Measurements from ENCODE around the gene PLCB1.

The PLCB1 gene

DNA sequence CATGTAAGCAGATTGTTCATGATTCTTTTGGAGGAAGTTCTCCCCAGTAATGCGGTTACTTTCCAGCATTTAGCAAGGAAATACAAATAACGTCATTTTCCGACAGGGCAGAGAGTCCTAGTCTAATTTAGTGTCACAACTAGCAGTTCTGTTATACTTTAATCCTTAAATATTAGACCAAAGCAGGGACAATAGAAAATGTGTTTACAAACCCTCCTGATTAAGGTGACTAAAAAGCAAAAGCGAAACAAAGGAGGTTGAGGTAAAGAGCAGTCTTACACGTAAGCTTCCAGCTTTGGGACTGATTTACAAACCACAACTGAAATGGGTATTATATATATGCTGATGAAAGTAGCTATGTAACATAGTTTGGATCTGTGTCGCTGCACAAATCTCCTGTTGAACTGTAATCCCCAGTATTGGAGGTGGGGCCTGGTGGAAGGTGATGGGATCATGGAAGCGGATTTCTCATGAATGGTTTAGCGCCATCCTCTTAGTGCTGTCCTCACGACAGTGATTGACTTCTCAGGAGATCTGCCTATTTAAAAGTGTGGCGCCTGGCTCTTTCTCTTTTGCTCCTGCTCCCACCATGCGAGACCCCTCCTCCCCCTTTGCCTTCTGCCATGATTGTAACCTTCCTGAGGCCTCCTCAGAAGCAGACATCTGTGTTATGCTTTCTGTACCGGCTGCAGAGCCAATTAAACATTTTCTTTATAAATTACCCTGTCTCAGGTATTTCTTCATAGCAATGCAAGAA is 81.9 kb downstream of the PLCB1 start:
- no peak for DNase-seq

DNA sequence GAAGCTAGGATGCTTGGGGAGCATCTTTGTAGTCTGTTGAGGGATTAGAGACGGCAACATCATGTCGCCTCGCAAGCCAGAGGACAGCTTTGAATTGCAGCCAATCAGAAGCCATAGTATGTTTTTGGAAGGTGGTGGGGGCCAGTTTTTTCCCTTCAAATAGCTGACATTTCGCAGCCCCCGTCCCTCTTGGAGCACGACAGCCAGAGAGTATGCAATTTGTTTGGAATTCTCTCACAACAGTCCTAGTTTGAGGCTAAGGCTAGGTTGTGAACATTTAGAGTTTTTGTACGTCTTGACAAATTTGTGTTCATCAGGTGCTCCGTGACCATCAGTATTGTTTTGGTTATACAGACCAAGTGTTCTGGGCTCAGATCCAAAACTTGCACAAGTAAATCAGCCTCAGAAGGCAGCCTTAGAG is 83.3 kb downstream of the PLCB1 start:
- no peak for DNase-seq

DNA sequence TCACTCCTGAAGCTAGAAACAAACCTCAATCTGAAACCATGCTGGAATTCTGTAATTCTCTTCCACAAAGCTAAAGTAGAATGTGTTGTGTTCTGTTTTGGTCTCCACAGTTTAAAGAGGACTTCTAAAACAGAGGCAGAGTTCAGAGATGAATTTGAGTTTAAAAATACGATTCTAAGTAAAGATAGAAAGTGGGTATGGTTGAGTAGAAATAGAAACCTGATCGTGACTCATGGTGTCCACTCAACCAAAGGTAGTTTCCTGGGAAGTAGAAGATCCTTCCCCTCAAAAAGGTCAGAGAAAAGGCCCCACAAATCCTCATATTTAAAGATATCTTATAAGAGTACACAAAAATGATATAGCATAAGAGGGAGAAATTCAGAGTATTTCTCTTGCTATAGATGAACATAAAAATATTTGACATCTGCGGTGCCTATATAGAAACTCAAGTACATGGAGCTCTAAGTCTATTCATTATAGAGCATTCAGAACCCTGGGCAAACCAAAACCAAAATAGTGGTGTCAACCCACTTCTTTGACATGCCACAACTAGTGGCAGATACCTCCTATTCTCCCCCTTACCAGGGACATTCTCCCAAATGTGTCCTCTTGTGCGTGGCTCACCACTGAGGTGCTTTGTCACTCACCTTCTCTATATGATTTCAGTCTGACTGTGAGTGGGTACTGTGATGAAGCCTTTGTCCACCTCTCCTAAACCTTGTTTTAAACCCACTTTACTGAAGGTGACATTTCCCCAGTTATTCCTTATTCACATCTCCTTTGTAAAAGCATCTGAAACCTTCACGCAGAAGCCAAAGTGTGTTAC is 84.5 kb downstream of the PLCB1 start:
- DNase-seq: no peak

DNA sequence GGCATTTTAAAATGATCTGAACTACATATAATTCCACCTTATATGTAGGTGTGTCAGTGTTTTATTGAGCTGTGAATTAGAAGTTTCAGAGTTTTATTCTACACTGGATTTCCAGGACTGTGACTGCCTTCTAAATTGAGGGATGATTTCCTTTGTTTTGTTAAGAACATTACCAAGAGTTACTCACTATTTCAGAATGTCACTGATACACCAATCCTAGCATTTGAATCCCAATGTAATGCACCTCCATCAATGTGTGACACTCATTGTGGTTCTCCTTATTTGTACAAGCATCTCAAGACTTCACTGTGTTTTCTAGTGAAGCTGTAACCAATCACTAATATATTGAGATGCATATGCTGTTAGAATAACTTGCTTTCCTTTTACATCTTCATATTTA is 86.8 kb downstream of the PLCB1 start:
- DNase-seq: no peak

DNA sequence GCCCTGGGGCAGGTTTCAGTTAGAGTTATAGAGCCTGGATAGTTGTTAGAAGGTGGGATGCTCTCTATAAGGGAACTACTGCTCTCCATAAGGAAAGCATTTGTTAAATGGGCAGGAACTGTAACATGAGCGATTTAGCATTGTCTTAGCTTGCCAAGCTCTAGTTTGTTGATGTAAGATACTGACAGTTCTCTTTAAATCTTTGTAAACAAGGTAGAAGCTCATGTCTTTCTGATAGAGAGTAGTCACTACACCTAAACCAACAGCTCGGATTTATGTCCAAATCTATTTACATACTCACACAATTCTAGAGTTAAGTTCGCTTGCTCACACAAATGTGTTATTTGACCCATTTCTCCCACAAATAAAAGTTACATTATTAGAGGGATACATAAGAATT is 87.3 kb downstream of the PLCB1 start:
- DNase-seq: no peak

DNA sequence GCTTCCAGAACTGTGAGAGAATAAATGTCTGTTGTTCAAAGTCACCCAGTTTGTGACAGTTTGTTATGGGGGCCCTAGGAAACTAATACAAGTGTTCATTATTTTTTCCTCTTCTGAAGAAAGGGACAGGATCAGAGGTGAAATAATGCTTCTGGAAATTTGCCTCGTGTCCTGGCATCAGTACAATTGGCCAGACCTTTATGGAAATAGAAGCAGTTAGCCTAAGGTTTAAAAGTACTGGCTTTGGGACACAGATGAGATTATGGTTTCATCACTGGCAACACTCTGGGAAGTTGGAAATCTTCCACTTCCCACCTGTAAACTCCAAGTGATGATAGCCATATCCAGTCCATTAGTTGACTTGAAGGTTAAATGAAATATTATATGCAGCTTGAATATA is 88.7 kb downstream of the PLCB1 start:
- no peak for DNase-seq

DNA sequence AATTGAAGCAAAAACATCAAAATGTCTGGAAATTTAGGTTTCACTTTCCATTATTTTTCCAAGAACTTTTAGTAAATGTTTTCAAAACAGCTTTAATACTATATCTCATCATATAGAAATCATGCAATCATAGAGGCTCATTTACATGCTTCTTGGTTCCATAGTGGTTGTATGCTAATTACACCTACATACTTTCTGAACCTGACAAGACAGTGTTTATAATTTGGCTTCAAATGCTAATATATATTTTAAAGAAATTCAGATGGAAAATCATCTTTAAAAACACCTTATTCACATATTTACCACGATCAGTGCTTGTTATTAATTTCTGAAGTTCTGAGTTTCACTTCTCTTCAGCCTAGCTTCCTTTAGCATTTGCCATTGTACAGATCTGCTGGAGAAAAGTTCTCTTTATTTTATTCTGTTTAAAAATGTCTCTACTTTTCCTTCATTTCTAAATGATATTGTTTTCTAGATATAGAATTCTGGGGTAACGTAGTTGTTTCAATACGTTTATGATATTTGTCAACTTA is 89.9 kb downstream of the PLCB1 start:
- DNase-seq: no peak

DNA sequence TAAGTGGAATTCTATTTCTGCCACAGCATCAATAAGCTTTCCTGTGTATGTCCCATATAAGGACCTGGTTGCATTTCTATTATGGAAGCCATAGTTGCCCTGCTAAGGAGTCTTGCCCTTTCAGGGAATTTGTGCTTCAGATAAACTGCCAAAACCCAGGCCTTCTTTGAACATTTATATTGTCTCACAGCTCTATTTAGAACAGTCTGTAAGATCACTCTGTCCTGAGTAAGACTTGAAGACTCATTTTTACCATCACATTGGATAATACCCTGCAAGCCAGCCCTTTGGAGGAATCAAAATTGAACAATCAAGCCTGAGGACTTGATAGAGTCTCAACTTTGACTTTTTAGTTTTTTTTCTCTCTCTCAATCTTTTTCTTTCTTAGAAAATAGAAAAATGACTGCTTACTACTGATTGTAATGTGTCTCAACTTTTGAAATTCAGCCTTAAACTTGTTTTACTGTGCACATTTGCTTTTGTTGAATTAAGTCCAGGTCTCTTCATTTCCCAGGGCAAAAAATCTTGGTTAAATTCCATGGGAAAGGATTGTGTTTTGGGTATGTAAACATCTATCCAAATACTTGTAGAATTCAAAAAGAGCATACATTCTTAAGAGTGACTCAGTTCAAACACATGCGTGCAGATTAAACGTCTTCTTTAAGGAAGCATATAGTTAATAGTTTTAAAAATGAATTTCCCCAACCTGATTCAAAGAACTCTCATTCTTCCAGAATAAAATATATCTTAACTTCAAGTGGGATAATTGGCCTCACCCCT is 91.2 kb downstream of the PLCB1 start:
- DNase-seq: no peak

DNA sequence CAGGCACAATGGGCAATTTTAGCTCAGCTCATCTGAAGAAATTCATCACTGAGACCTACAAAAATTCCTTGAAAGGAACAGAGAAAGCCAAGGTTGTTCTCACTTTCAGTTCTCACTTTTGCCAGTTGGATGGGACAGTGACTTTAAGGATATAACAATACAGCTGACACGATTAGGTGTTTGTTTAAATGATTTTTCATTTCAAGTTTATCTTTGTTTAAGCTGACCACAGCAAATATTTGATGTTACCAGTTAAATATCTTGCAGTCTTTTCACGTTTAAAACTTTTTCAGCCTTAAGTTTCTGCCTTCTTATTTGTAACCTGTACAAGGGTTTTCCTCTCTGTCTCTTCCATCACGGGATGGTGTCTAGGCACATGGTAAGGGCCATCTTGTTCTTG is 93.6 kb downstream of the PLCB1 start:
- no peak for DNase-seq

DNA sequence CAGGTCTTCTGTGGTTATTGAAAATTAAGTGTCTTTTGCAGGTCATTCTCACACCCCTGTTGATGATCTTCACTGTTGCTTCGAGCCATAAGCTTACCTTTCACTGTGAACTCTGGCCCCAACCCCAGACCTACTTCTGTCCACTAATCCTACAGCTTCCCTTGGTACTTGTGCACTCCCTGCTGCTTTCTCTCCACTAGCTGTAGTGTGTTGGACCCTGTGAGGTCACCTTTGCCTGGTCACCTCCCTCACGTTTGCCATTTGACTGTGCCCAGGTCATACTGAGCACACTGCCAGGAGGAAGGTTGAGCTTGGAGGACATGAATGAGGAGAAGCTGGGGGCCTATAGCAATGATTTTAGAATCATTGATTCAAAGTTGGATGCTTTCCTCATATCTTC is 94.0 kb downstream of the PLCB1 start:
- DNase-seq: no peak

DNA sequence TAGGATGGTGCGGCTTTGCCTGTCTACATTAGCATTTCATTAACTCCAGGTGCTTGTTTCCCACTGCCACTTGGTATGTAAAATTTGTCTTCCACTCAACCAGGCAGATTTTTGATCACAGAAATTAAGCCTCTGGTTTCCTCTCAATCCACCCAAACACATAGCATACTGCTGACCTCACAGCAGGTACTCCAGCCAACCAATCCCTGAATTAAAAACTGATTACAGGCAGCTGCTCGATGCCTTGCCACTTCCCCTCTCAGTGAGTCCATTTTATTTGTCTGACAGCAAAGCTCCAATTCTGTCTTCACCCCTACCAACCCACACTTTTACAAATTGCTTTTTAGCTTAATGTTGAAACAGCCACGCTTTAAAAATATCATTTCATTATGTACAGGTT is 95.2 kb downstream of the PLCB1 start:
- no peak for DNase-seq

DNA sequence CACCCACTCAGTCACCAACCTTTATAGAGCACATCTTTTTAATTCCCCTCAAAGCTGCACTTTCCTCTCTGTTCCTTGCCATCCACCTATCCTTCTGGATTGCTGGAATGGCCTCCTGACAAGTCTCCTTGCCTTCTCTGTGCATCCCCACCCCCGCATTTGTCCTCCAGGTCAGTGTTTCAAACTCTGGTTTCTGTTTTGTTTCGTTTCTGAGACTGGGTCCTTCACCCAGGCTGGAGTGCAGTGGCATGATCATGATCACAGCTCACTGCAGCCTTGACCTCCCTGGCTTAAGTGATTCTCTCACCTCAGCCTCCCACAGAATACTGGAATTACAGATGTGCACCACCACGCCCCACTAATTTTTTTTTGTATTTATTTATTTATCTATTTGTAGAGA is 96.2 kb downstream of the PLCB1 start:
- no peak for DNase-seq

DNA sequence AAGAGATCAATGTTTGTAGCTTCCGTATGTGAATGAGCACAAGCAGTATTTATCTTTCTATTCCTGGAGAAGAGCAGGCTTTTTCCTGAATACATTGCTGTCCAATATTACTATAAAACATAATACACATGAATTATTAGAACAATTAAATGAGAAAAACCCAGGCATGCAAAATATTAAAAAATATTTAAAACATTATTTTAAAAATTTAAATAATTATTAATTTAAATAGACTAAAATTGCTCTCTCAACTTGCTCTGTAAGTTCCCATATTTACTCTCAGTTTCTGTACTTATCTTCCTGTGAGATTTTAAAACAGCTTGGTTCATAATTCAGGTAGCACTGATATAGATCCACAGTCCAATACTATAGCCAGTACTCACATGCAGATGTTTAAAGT is 97.0 kb downstream of the PLCB1 start:
- no peak for DNase-seq

DNA sequence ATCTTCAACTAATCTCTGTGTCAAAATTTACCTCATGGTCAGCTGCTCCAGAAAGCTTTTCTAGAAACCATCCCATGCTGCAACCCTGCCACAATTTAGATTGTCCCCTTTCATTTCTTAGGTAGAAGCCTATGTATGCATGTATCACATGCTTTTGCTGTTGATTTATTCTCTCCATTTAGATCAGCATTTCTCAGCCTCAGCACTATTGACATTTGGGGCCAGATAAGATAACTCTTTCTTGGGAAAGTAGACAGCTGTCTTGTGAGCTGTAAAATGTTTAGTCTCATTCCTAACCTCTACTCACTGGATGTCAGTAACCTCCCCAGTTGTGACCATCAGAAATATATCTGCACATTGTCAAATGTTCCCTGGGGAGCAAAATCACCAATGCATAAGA is 99.0 kb downstream of the PLCB1 start:
- DNase-seq: no peak

DNA sequence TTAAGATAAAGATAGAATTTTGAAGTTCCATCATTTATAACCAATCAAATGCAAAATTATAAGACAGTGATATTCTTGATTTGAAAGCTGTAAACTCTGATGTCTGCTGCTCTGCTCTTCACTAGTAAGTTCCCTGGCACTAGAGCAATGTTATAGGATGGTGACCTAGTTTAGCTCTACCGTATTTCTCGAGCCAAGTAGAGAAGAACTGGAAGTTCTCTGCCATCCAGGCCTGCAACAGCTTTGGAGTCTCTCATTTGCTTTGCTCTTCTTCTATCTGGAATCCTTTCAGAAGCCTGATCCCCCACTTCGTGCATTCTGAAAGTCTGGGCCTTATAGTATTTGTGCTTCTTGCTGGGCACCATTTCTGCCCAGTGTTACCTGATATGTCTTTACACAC is 100.3 kb downstream of the PLCB1 start:
- DNase-seq: no peak

DNA sequence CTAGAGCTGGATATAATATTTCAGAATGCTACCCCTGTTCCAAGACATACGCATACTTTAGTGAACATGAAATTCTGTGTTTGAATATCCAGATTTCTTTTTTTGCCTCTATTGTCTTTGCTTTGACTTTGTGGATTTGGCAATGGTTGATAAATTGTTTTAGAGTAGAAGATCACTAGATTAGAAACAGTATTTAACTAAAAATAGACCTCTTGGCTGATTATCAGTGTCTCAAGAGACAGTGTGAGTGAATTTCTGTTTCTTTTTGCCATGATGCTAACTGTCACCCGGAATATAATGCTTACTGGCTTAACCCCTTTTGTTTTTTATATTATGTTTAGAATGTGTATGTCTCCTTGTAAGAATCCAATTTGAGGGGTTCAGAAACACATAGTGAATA is 102.5 kb downstream of the PLCB1 start:
- DNase-seq: no peak

DNA sequence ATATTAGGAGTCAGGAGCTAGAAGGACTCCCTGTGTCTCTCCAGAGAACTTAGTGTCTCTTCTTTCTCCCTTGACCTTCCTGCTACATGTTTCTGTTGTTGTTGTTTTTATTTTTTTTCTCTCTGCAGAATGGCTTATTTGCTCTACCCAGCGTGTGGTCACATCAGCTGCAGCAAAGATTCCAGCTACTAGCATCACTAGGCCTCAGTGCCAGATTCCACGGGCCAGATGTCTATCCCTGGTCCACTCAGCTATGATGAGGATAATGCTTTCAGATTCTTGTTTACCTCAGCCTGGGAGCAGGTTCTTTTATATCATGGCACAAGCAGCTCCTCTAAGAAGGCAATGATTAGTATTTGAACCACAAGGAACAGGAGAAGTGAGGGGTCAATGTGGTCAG is 110.0 kb downstream of the PLCB1 start:
- DNase-seq: no peak

DNA sequence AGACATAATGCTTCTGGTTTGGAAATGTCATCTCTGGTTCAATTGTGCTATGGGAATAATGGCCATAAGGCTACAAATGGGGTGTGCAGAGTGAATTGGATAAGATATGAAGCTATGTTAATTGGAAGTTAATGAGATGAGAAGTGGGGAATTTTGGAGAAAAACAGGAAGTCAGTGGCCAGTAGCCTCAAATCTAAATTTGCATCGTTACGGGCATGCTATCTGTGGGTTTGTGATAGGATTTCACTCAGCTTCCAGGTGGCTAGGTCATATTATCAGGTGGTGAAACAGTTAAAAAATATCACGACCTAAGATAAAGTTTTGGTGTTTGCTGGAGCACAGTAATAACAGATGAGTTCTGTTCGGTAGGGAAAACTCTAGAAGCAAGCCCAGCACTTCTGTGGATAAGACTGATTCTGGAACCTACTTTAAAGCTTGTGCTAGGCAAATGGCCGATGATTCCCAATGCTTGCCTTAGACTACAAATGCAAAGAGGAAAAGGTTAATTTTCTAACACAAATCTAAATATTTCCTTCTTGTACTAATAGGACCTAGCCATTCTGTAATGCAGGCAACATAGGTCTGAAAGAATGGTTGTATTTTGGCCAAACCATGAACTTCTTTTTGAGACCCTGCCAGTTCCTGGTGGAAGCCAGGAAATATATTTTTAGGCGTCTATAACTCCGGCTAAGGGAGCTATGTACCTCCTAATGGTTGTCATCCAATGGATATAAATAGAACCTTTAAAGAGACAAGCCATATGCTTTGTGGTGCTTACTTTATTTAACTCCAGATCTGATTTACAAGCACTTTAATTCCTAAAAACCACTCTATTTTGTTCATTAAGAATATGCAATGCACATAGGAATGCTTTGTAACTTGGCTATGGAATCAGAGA is 111.0 kb downstream of the PLCB1 start:
- no peak for DNase-seq

DNA sequence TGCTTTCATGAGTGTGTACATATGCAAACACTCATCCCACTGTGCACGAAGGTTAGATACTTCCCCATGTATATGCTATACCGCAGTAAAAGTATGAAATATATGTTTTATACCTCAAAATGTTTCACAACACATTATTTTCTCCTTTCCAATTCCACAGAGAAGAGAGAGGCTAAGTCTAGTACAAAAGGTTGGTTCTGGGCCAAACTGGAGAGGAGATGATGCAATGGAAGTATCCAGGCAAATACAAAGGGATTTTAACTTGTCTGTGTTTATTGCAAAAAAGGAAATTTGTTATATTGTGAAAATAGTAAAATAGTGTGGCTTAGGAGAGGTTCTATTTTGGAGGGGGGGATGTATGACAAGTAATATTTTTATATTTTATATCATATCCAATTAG is 112.6 kb downstream of the PLCB1 start:
- no peak for DNase-seq

DNA sequence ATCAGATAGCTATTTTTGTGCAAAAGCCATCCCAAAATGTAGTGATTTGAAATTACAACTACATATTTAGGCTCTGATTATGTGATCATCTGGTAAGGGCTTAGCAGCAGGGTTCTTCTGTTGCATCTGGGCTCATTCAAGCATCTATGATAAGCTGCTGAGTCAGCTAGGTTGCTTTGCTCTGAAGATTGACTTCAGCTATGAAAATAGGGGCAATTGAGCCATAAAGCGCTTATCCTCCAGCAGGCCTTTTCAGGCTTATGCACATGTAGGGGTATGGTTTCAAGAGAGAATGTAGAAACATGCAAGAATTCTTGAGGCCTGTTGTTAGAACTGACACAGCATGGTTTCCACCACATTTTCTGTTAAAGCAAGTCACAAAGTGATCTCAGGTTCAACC is 114.1 kb downstream of the PLCB1 start:
- DNase-seq: no peak

DNA sequence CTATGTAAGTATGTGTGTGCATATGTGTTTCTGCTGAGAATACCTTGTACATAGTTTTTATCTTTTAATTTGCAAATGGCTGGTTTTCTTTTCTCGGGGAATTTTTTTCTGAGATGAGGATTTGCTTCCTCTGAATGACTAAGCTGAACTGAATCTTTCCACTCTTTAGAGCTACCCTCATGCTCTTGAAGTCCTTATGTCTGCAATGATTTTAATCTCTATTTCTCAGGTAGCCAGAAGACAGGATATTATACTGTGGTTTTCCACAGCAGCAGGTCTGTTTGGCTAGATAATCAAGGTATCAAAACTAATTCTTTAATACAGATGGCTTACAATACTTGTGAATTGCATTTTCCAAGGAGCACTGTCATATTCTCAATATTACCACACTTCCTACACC is 114.7 kb downstream of the PLCB1 start:
- DNase-seq: no peak

DNA sequence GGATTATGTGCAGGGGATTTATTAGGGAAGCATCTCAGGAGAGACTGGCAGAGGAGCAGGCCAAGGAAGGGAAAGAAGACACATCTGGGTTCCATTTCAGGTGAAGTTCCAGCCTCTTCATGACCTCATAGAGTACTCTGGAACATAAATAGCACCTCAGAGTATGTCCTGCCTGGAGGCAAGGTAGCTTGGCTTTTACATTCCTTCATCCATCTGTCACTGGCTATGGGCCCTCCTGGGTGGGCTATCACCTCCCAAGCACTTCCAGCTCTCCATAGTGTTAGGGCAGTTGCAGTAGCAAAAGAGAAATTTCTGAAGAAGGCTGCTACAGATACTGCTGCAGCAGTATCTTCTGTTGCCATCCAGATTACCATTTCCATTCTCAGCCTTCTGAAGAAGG is 116.0 kb downstream of the PLCB1 start:
- DNase-seq: no peak
